ENCODE measurements around the gene ANG. TPM values are rescaled to one million over a fixed set of nuclear protein-coding genes. Genes with fewer than 3 reads are reported as not detected.

Gene ANG
- total RNA-seq (2021; ENCODE audit: unreplicated experiment) = 5.8 TPM
- polyA plus RNA-seq (2012) = 15.4 and 18.0 TPM in 2 replicates
- Bru-seq, nascent RNA = percentile 58 among the genes with signal in this experiment
- percentile 73 among the genes with signal in this experiment for BruChase-seq, experiment 1, labeled RNA remaining after a 6-hour chase
- BruChase-seq, experiment 2, labeled RNA remaining after a 2-hour chase = percentile 76 among the genes with signal in this experiment
- long read RNA-seq, partial matches to known transcripts = 0 of 4 reads
- long read RNA-seq, other reads (novel, unspliced or antisense) = 0 of 4 reads

GRCh38 chr14:20688167-20688839 is at the start of gene ANG:
TSS of gene ANG (plus strand) at chr14:20688764. CDS start at chr14:20693565, 4,801 bp downstream.
- H3K9me2 ChIP-seq (ENCODE audit: insufficient read depth) = no peaks in the 10 kb centered on the region
- RAD21 ChIA-PET (ENCODE audit: low non-redundant PET in 1 of 2, low total read pairs in 2 of 2, uncharacterized antibody in 2 of 2, unreplicated experiment in 2 of 2) = no interaction called here
- no peak within 1 kb of the TSS for H3K9ac ChIP-seq (ENCODE audit: low read length)
- no peaks in the 10 kb centered on the region for H3K9me3 ChIP-seq (ENCODE audit: control insufficient read depth in 1 of 2, insufficient read depth in 1 of 2, low read depth in 1 of 2, low read length in 2 of 2)
- no peak for TF ChIP-seq REST (IDR thresholded peaks at IDR 0.05; ENCODE audit: low read depth)
- TF ChIP-seq CBX3 (IDR thresholded peaks at IDR 0.05; ENCODE audit: low read depth) = no peak
- no peak for TF ChIP-seq JUND (IDR thresholded peaks at IDR 0.05)
- no peak for TF ChIP-seq FOSL1 (IDR thresholded peaks at IDR 0.05; ENCODE audit: low read depth)
- no peak for TF ChIP-seq POLR2A (IDR thresholded peaks at IDR 0.05; ENCODE audit: borderline replicate concordance, extremely low read depth, insufficient read depth, insufficient read length)
- TF ChIP-seq TCF7L2 (IDR thresholded peaks at IDR 0.05; ENCODE audit: borderline replicate concordance, extremely low read depth, insufficient read depth, insufficient read length) = no peak
- TF ChIP-seq EZH2 (IDR thresholded peaks at IDR 0.05) = no peak
- no peak for TF ChIP-seq EGR1 (IDR thresholded peaks at IDR 0.05; ENCODE audit: low read depth)
- TF ChIP-seq RAD21 (IDR thresholded peaks at IDR 0.05; ENCODE audit: low read depth) = no peak
- TF ChIP-seq SP1 (IDR thresholded peaks at IDR 0.05; ENCODE audit: low read depth) = no peak
- DNase-seq (ENCODE audit: low read depth, low spot score) (no peak), ATAC-seq (no peak)
- no peaks in the 10 kb centered on the region for H3K36me3 ChIP-seq (ENCODE audit: control insufficient read depth in 1 of 2, insufficient read depth in 2 of 2, low read length in 2 of 2)
- H3K4me1 ChIP-seq (ENCODE audit: control insufficient read depth in 1 of 2, insufficient read depth in 2 of 2, low read length in 2 of 2) = peaks cover 6 to 31% of the 10 kb centered on the region in 2 experiments
- intact Hi-C loops (cut with micrococcal nuclease) = no loop called here
- CTCF ChIA-PET = no interaction called here
- POLR2A ChIA-PET = no interaction called here
- no peaks in the 10 kb centered on the region for H4K20me1 ChIP-seq (ENCODE audit: insufficient read depth)
- no peaks in the 10 kb centered on the region for H3K79me2 ChIP-seq (ENCODE audit: insufficient read depth, low read length)
- H3K4me3 ChIP-seq (replicated peaks in 1 of 2; ENCODE audit: low read depth in 1 of 2, low read length in 2 of 2) = no peak within 1 kb of the TSS
- H2AFZ ChIP-seq (ENCODE audit: low read depth, low read length, poor library complexity, severe bottlenecking) = no peak within 1 kb of the TSS
- no peak within 1 kb of the TSS for H3K27ac ChIP-seq (ENCODE audit: low read depth, low read length)
- no TSS peak for BruUV-seq (replicated peaks)
- no peak within 1 kb of the TSS for H3K4me2 ChIP-seq (ENCODE audit: low read length)
- no peaks in the 10 kb centered on the region for H3K27me3 ChIP-seq (ENCODE audit: insufficient read depth, low read length)
